Cardiac septum (tissue), 1 donor: Measurements from ENCODE around the gene SLF1. TPM values are rescaled to one million over a fixed set of nuclear protein-coding genes. Genes with fewer than 3 reads are reported as not detected.
A peak's percentile ranks its signal among the peaks of the same experiment; 100 is the strongest.
"Not testable (repeated sequence)": the region's sequence is repeated elsewhere in the genome, so short reads cannot be mapped to it uniquely, and the experiment has no call there.

Source experiments
- DNase-seq: peaks from one replicate; pipeline ENCODE4 v3.0.0-alpha.2; 2020; ENCODE audit warnings: low spot score
- intact Hi-C: fragments of 100-400 bp; cut with DNase I; formaldehyde crosslinking; loops from one replicate; pipeline ENCODE4 v1.14.0; 2022
- long read RNA-seq: library from polyadenylated mRNA; unstranded; transcript quantifications from one replicate; pipeline ENCODE4 v2.0.0, GENCODE V29; 2021
- total RNA-seq: library from RNA; stranded (reverse); fragmentation: NEBNext Ultra II Directional; extraction: Animal tissue kit (Norgen Biotek cat#: 25700); gene quantifications from one replicate; pipeline ENCODE4 v1.2.1, GENCODE V29; 2021
- donor health status: DM: no; HTN: no; CAD: no.

The SLF1 gene
- total RNA-seq: 6.1 TPM
- long read RNA-seq, partial matches to known transcripts: 2 of 7 reads
- long read RNA-seq, other reads (novel, unspliced or antisense): 5 of 7 reads

GRCh38 chr5:94618493-94619328 is at the start of gene SLF1, which contains the start of gene KIAA0825:
Gene SLF1 (plus strand): TSS chr5:94618669. CDS start chr5:94628811, 10,142 bp downstream.
Gene KIAA0825 (minus strand): TSS chr5:94618604. CDS start chr5:94537126, 81,478 bp downstream.
- peak; percentile 96 for DNase-seq
- intact Hi-C loops: no loop called here

DNA sequence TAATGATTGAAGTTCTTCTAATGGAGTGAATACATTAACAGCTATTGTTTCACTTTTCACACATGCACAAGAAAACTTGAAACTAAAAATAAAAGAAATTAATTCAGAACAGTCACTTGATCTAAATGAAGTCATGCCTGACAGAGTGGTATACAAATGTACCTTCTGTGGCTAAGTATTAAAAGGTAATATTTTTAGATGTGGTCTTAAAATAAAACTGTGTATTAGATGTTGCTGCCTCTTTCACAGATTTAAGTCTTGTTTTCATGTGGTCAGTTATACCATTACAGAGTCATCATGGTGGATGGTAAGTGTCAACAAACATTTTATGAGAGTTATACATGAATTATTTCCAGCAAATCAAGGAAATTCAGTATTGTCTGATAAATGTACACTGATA is 47.1 kb upstream of the SLF1 start:
- no peak for DNase-seq
- intact Hi-C loops: no loop called here

- DNase-seq, intact Hi-C loops: not testable (repeated sequence)
Observed at GRCh38 chr5:94573349-94573748, 45.1 kb upstream of the SLF1 start.

GRCh38 chr5:94575196-94575595 is 43.3 kb upstream of the SLF1 start:
- intact Hi-C loops: no loop called here
- no peak for DNase-seq

DNA sequence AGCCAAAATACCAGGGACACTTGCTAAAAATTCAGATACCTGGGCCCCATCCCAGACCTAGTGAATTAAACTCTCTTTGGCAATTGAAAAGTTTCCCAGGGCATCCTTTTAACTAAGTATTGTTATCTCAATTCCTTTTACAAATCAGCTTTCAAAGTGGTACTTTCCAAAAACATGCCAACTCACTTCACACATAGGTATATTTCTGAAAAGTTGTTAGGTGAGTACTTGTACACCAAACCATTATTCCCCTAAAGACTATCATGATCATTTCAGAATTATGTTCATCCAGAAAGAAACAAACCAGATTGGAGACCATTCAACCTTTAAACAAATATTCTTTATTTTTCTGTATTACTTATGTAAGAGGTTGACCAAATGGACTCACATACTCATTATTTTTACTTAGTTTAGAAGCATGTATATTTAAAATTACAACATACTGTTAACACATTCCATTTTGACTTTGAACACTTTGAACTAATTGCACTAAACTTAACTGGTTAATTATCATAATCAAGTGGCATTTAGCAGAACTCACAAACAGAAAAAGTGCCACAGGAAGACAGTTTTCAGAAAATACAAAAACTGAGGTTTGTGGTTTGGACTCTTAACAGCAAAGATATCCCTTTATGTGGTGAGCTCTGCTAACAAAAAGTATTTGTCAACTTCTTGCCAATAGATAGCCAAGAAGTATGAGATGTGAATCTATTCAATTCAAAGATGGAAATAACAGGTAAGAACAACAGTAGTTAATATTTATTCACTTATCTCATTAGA is 40.8 kb upstream of the SLF1 start:
- intact Hi-C loops: no loop called here
- no peak for DNase-seq

DNA sequence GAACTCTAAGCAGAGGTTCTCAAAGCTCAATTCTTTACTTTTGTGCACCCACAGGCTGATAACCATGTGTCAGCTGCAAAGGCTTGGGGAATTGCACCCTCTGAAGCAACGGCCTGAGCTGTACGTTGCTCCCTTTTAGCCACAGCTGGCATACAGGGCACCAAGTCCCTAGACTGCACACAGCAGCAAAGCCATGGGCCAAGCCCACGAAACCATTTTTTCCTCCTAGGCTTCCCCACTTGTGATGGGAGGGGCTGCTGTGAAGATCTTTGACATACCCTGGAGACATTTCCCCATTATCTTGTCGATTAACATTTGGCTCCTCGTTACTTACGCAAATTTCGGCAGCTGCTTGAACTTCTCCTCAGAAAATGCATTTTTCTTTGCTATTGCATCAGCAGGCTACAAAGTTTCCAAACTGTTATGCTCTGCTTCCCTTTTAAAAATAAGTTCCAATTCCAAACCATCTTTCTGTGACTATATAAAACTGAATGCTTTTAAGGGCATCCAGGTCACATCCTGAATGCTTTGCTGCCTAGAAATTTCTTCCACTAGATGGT is 23.1 kb upstream of the SLF1 start:
- DNase-seq: no peak
- intact Hi-C loops: no loop called here

DNA sequence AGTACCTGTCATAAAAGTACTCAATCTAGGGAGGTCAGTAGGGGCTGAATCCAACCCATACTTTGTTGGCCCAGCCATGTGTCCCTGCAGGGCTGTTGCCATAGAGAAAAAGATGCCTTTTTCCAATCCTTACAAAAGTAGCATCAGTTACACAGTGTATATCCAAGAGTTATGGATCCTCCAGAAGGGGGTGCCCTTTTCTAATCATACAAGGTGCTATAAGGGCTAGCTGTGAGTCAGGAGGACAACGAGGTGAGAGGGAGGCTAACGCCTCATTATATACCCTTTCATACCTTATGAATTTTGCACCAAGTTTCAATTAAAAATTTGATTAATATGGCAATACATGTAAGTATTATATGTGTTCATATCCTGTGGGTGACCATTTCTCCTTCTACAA is 4.9 kb upstream of the SLF1 start:
- intact Hi-C loops: no loop called here
- no peak for DNase-seq

GRCh38 chr5:94614156-94614805 is 4.2 kb upstream of the SLF1 start:
- intact Hi-C loops: no loop called here
- no peak for DNase-seq

GRCh38 chr5:94615862-94616261 is 2.6 kb upstream of the SLF1 start:
- intact Hi-C loops: no loop called here
- DNase-seq: no peak

- DNase-seq: no peak
- intact Hi-C loops: no loop called here
Observed at GRCh38 chr5:94618029-94618492, 408 bp upstream of the SLF1 start.

GRCh38 chr5:94620256-94620655 is 1.8 kb downstream of the SLF1 start:
- no peak for DNase-seq
- intact Hi-C loops: no loop called here

GRCh38 chr5:94621763-94622162 is 3.3 kb downstream of the SLF1 start:
- intact Hi-C loops: no loop called here
- no peak for DNase-seq

DNA sequence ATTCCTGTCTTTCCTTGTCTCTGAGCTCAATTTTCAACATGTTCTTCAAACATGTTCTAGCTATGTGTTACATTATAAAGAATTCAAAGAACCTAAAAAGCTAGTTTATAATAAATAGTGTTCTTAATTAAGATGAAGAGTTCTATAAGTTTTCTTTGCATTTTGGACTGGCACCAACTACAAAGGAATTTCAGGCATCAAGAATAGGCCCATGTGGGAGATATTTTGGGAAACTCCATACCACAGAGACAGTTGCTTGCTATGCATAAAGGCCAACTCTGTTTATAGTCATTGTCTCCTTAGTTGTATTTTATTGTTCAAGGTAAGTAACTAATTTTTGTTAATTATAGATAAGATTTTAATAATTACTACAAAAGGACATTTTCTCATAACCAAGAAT is 4.5 kb downstream of the SLF1 start:
- DNase-seq: no peak
- intact Hi-C loops: no loop called here

DNA sequence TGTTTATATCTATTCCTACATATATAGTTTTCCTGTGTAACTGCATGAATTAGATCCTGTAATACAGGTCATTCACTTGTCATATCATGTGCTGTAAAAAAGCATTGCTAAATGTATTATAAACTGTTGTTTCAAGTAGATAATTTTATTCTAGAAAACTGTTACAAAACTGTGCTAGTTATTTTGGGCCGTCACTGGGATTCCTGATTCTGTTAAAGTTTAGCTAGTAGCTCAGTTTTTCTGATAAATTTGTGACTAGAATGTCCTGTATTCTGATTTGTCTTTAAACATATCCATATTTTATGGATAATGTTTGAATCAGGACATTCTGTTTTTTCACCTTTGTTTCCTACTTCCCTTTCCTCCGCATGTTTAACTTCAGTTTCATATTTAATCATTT is 5.4 kb downstream of the SLF1 start:
- no peak for DNase-seq
- intact Hi-C loops: no loop called here

GRCh38 chr5:94627191-94627590 is 8.7 kb downstream of the SLF1 start:
- DNase-seq: no peak
- intact Hi-C loops: no loop called here

- no peak for DNase-seq
- intact Hi-C loops: no loop called here
Observed at GRCh38 chr5:94632024-94632423, 13.6 kb downstream of the SLF1 start.

DNA sequence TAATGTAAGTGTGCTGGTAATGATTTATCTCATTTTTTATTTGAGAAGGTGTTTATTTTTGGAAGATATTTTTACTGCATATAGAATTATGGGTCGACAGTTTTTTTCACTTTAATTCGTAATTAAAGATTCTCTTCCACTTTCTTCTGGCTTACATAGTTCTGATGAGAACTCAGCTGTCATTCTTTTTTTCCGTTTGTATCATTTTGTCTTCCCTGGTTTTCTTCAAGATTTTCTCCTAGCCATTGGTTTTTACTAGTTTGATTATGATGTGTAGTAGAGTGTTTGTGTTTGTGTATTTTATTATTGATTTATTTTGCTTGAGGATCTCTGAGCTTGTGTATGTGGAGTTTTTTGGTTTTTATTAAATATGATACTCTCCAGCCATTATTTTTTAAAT is 21.7 kb downstream of the SLF1 start:
- intact Hi-C loops: no loop called here
- DNase-seq: no peak

DNA sequence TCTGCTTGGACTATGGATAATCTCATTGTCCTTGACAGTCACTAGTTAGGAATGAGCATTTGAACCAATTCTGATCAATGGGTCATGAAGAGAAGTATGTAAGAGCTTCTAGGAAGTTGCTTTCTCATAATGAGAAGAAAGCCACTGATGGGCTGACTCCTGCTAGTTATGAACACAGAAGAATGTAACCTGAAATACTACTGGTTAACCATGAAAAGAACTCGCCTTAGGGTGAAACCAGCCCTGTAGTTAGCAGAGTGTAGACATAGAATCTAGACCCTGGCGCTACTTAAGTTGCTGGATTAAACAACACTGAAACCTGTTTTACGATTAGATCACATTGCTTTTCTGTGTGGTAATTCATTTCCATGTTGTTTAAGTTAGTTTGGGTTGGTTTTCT is 26.6 kb downstream of the SLF1 start:
- no peak for DNase-seq
- intact Hi-C loops: no loop called here

DNA sequence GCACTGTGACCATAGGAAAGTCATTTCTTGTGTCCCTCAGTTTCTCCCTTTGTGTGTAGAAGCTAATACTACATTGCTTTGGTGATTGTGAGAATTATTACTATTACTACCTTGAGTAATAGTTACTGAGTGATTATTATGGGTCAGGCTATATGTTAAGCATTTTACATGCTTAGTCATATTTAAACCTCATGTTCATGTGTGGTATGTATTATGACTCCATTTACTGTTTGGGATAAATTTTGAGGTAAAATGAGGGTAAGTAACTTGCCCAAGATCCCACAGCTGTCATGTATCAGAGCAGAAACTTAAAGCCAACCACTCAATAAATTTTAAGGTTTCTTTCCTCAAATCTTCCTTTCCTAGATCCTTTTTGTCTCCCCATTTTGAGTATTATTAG is 28.3 kb downstream of the SLF1 start:
- DNase-seq: no peak
- intact Hi-C loops: no loop called here

DNA sequence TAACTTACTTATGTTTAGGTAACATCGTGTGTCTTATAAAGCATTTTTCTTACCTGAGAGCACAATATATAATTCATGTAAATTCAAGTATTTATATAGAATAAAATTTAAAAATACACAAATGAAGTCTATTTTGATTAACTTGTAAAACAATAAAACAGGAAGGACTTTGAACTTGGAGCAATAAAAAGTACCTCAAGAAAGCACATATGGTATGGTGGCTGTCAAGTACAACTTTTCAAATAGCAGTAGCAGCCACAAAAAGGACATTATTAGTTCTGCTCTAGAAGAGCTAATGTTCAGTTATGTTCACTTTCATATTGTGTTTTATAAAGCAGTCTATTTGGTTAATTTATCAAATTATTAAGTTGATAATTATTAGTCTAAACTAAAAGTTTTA is 31.4 kb downstream of the SLF1 start:
- DNase-seq: no peak
- intact Hi-C loops: no loop called here
